SU-DHL-6 (cell line): Measurements from ENCODE around the gene TBPL1.

Source experiments
- CTCF ChIP-seq: fragments of 200-600 bp; sonication (generic); IDR thresholded peaks from one replicate; pipeline ENCODE4 v1.5.1; 2017; ENCODE audit warnings: antibody characterized with exemption, mild to moderate bottlenecking, low read length, moderate library complexity; ENCODE audit not compliant: insufficient read depth, poor library complexity, severe bottlenecking
- EZH2phosphoT487 ChIP-seq: fragments of 200-600 bp; sonication (generic), shearing (Covaris generic); conservative IDR thresholded peaks from 2 replicates; pipeline ENCODE4 v1.6.1; 2018; ENCODE audit warnings: mild to moderate bottlenecking, antibody characterized with exemption, low read length, moderate library complexity, mixed read lengths

DNA sequence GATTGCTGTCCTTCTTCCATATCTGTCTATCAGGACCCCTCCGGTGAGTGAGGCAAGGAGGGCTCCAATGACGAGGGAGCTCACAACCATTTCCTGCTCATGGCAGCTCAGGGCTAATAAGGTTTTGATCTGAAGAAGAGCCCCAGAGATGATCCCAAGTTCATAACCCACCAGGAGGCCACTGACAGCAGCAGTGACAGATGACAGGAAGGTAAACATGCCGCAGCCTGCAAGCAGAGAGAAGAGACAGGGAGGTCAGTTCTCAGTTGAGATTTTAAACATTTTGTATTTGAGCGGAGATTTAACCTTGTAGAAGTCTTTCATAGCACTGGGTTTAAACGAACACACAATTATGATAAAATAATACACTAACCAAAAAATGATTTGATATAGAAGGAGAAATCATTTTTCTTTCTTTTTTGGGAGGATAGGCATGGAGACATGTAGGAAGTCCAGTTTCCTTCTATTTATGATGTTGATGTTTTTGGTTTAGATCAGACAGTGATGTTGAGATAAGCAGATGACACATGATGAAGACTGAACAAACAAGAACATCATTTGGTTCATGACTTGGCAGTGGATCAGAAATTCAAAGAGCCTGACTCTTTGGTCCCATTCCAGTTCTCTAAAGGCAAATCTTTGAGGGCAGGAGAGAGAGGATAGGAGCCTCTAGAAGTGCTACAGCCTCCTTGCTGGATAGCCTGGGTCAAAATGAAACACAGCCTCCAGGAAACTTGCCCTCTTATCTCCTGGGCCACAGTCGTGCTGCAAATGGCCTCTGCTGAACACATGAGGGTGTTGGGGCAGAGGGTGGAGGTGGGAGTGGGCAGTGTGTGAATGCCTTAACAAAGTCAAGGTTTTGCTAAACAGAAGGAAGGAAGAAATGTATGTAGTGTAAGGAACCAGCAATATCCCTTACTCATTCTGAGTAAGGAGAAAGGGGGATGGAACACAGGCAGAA lies 76.8 kb downstream of the TBPL1 start:
- TF ChIP-seq CTCF (no peak), EZH2phosphoT487 (no peak)
